Astrocyte of the spinal cord (primary cell): ENCODE data around the gene FOXE3.

Experiments
- DNase-seq: peaks from one replicate; pipeline ENCODE4 v3.0.0; 2011; ENCODE audit warnings: low read depth, low spot score
- H3K4me3 ChIP-seq: 2 replicates; pipeline ENCODE4 v1.5.1; 2011; ENCODE audit warnings: low read depth, mild to moderate bottlenecking, low read length, moderate library complexity
- in situ Hi-C: cut with HindIII; loops from 2 replicates; pipeline ENCODE4 v1.10.0; 2017; ENCODE audit warnings: low sequenced_read_pairs
- TF ChIP-seq, protein P1 (sequence below): IDR thresholded peaks from 2 replicates; pipeline ENCODE4 v1.5.1; 2012; ENCODE audit warnings: low read depth, mild to moderate bottlenecking, low read length, inconsistent platforms

The FOXE3 gene

DNA sequence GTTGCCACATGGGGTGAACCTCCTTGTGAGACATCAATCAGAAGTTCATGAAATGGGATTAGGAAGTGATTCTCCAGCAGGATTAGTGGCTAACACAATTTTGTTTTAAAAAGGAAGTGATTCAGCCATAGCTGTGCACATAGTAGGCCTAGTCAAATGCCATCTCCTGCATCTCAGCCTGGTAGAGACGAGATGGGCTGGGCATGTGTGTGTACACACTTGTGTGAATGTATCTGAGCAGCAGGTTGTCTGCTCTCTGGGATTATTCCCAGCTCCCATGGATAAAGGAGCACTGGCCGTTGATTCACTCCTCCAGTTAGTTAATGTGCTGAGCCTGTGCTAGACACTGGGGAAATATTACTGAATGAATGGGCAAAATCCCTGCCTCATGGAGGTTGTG, 2.0 kb downstream of the FOXE3 start:
- no peak overlapping the region for H3K4me3 ChIP-seq
- in situ Hi-C loops: no loop called here
- no peak for DNase-seq
- TF ChIP-seq, protein P1, sequence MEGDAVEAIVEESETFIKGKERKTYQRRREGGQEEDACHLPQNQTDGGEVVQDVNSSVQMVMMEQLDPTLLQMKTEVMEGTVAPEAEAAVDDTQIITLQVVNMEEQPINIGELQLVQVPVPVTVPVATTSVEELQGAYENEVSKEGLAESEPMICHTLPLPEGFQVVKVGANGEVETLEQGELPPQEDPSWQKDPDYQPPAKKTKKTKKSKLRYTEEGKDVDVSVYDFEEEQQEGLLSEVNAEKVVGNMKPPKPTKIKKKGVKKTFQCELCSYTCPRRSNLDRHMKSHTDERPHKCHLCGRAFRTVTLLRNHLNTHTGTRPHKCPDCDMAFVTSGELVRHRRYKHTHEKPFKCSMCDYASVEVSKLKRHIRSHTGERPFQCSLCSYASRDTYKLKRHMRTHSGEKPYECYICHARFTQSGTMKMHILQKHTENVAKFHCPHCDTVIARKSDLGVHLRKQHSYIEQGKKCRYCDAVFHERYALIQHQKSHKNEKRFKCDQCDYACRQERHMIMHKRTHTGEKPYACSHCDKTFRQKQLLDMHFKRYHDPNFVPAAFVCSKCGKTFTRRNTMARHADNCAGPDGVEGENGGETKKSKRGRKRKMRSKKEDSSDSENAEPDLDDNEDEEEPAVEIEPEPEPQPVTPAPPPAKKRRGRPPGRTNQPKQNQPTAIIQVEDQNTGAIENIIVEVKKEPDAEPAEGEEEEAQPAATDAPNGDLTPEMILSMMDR: no peak

DNA sequence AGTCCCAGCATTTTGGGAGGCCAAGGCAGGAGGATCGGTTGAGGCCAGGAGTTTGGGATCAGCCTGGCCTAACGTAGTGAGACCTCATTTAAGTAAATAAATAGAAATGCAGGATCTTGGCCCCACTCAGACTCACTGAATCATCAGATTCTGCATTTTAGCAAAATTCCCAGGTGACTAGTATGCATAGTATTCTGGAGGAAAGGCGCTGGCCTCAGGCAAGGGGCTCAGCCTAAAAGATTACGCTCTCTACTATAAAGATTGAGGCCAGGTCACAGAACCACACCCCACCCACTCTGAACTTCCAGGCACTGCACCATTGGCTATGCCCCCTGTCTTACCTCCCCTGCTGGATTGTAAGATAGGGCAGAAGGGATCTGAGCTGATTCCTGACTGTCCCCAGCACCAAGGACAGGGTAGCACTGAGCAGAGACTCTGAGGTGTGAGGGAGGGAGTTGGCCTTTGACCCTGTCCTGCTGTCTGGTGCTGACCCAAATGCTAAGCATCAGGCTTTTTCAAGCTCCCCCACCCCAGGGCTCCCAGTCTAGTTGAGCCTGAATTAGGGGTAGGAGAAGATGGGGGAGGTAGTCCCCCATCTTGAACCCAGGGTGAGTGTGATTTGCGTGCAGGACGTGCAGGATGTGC, 2.7 kb downstream of the FOXE3 start:
- in situ Hi-C loops: no loop called here
- TF ChIP-seq, protein P1: no peak
- no peak for DNase-seq
- H3K4me3 ChIP-seq: no peak overlapping the region

DNA sequence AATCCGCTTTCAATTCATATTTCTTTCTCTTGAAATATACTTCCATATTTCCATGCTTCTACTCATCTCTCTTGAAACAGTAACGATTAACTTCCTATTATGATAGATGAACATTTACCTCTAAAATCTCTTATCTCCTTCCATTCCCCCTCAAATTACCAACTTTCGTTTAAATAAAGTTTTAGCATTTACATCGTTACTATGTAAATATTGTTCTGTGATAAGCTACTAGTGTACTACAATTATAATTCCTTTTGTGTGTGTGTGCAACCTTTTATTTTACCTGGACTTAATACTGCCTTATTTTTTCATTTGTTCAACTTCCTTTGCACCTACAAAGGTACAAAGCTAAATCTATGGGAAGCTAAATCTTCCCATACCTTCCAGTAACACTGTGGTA, 4.5 kb downstream of the FOXE3 start:
- no peak for DNase-seq
- TF ChIP-seq, protein P1: no peak
- in situ Hi-C loops: no loop called here
- H3K4me3 ChIP-seq: no peak overlapping the region

DNA sequence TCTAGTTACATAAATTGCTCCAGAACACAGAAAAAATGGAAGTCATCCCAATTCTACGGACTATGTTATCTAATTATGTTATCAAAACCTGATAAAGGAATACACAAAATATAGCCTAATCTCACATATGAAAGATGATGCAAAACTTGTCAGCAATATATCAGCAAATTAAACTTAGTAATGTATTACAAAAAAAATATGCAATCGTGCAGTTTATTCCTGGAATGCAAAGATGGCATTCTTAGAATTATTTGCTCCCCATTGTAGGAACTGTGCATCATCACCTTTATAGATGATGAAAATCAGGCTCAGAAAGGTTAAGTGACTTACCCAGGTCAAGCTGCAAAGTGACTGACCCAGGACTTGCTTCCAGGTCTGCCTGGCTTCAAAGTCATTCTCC, 7.8 kb downstream of the FOXE3 start:
- TF ChIP-seq, protein P1: no peak
- in situ Hi-C loops: no loop called here
- H3K4me3 ChIP-seq: no peak overlapping the region
- DNase-seq: no peak

DNA sequence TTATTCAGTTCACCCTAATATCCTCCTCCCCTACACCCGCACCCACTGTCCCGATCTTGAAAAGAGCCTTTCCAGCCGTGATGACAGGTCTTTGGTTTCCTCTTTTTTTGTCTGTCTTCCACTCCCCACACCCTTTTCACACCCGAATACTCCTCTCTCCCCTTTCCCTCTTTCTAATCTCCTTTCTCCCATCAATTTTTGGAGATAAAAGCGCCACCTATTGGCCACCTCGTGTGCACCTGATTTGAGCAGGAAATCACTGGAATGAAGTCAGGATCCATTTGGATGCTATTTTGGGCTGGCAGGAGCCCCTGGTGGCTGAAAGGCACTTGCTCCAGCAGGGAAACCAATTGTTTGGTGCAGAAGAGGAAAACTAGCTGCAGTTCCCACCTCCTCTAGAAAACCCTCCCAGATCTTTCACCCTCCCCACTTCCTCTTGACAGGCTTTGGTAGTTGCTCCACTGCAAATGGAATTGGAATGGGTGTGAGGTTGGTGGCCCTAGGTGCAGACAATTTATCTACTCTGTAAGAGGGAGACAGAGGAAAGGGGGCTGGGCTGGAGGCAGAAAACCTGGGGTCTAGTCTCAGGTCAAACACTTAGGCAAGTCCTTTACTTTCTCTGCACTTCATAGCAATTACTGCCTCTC, 8.4 kb downstream of the FOXE3 start:
- TF ChIP-seq, protein P1: peak; percentile 82
- peak; percentile 46 for DNase-seq
- in situ Hi-C loops: no loop called here
- no peak overlapping the region for H3K4me3 ChIP-seq

DNA sequence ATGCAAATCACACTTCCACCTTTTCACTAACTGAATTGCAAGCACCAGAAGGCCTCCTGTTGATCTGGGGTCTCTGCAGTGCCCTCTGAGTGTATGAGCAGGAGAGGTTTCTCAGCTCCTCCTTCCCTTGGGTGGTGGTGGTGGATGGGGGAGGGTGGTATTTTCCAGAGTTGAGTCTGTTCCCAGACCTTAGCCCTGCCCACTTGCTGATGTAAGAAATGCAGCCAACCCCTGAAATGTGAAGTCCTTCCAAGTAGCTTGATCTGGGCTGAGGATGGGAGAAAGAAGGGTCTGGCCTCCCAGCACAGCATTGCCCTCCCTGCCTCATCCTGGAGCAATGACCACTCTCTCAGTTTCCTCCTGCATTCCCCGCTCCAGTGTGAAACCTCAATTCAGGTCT, 15.4 kb downstream of the FOXE3 start:
- DNase-seq: peak; percentile 66
- TF ChIP-seq, protein P1: no peak
- in situ Hi-C loops: no loop called here
- no peak overlapping the region for H3K4me3 ChIP-seq
